T-helper 2 cell treated with Interferon-gamma antibody and Interleukin-4, amounts not matched to agents 100 ng/mL and 5 ng/mL, for 36 hours (primary cell): Measurements from ENCODE around the gene ASRGL1. TPM values are rescaled to one million over a fixed set of nuclear protein-coding genes. Genes with fewer than 3 reads are reported as not detected.
"Not testable (repeated sequence)": the region's sequence is repeated elsewhere in the genome, so short reads cannot be mapped to it uniquely, and the experiment has no call there.

Experiments used
- intact Hi-C: fragments of 100-400 bp; cut with micrococcal nuclease; formaldehyde crosslinking; loops from one replicate; pipeline ENCODE4 v1.15.1; 2023
- total RNA-seq: library from RNA; stranded (reverse); gene quantifications from 2 replicates; pipeline ENCODE4 v1.2.3, GENCODE V29; 2022

ASRGL1 gene
- 10.8 and 11.3 TPM in 2 replicates for total RNA-seq

DNA sequence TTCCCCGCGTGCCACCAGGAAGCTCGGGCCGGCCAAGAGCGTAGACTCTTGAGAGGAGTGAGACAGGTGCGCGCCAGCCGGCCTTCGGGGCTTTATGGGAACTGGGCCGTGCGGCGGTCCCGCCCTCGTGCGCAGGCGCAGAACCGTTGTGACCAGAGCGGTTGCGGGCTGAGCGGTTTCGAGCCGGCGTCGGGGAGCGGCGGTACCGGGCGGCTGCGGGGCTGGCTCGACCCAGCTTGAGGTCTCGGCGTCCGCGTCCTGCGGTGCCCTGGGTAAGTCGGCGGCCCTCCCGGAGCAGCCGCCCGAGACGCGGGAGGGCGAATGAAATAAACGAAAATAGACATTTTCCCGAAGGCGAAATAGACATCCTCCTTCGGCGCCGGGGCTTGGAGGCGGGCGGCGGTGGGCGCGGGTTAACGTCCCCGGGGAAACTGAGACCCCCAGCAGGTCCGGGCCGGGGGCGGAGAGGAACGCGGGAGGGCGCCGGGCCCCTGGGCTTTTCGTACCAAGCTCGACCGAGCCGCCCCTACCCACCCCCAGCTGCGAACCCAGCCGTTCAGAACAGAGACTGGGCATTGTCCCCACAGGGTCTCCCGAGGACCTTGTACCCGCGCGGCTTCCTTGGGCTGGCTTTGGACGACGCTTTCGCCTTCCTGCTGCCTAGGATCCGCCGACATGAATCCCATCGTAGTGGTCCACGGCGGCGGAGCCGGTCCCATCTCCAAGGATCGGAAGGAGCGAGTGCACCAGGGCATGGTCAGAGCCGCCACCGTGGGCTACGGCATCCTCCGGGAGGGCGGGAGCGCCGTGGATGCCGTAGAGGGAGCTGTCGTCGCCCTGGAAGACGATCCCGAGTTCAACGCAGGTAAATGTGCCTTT is at the start of gene ASRGL1:
Gene ASRGL1 (plus strand): TSS at position 146 of the 879 bp plus-strand sequence. CDS start 530 bp downstream, at position 676.
- intact Hi-C loops: no loop called here

DNA sequence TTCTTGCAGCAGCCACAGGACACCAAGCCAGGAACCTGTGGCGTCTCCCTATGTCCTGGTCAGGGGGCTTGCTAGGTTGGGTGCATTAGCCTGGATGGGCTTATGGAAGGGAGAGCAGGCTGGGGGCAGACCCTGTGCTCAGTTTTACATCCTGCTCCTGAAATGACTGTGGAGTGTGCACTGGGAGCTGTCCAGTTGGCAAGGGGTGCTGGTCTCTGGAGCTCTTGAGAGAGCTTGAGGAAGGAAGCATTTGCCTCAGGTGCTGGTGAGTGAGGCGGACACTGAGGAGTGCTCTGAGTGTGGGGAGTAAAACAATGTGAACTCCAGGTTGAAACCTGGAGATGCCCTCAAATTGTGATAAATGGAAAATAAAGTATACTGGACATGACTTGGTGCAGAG is 41.7 kb upstream of the ASRGL1 start:
- intact Hi-C loops: no loop called here

DNA sequence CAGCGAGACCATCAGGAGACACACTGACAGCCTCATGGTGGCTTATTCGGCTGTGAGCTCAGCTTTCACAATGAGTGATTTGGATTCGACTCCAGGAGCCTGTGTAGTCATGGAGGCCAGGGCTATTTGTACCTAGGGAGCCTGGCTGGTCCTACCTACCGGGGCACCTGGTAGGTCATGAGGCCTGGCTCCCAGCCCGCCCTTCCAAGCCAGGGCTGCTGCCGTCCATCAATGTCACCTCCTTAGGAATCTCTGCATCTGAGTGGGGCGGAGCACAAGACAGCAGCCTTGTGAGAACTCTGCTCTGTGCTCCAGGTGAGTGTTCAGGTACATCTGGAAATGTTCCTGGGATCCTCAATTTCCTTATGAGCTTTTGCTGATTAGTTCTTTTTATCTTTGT is 38.3 kb upstream of the ASRGL1 start, which contains the start of gene SCGB1D4:
Gene SCGB1D4 (minus strand): TSS at position 101 of the 400 bp plus-strand sequence. CDS start 65 bp downstream, at position 36.
- intact Hi-C loops: no loop called here

DNA sequence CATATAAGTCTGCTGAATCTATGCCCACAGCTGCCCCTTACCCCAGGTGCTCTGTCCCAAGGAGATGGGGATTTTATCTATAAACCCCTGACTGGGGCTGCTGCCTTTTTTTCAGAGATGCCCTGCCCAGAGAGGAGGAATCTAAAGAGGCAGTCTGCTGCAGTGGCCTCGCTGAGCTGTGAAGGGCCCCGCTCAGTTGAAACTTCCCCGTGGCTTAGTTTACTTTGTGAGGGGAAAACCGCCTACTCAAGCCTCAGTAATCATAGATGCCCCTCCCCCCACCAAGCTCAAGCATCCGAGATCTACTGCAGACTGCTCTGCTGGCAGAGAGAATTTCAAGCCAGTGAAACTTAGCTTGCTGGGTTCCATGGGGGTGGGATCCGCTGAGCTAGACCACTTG is 31.0 kb upstream of the ASRGL1 start:
- intact Hi-C loops: no loop called here

DNA sequence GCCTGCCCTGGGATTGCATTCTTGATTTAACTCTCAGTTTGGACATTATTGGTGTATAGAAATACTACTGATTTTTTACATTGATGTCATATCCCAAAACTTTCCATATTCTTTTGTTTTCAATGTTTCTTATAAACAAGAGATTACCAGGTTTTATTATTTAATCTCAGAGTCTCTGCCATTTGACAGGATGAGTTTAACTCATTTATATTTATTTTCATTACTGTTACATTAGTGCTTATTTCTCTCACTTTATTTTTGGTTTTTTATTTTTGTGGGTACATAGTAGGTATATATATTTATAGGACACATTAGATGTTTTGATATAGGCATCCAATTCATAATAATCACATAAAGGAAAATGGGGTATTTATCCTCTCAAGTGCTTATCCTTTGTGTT is 29.3 kb upstream of the ASRGL1 start:
- intact Hi-C loops: no loop called here

DNA sequence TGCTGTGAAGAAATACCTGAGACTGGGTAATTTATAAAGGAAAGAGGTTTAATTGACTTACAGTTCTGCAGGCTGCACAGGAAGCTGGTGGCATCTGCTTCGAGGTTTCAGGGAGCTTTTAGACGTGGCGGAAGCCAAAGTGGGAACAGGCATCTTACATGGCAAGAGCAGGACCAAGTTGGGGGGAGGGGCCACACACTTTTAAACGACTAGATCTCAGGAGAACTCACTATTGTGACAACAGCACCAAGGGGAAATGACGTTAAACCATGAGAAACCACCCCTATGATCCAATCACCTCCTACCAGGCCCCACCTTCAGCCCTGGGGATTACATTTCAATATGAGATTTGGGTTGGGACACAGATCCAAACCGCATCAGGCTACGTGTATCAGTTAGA is 27.3 kb upstream of the ASRGL1 start:
- intact Hi-C loops: no loop called here

DNA sequence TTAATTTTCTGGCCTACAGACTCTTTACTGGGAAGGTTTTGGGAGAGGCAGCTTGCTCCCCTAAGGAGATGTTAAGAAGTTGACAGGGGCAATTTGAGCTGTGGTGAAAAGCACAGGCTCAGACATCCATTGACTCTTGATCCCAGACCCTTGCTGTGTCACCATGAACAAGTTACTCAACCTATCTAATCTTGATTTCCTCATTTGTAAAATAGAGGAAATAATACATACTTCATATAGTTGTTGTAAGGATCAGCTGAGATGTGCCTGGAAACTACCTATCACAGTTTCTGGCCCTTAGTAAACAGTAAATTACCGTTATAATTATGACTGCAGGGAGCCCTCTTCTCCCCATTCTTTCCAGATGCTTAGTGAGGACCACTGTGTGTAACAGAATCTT is 21.8 kb upstream of the ASRGL1 start:
- intact Hi-C loops: no loop called here

DNA sequence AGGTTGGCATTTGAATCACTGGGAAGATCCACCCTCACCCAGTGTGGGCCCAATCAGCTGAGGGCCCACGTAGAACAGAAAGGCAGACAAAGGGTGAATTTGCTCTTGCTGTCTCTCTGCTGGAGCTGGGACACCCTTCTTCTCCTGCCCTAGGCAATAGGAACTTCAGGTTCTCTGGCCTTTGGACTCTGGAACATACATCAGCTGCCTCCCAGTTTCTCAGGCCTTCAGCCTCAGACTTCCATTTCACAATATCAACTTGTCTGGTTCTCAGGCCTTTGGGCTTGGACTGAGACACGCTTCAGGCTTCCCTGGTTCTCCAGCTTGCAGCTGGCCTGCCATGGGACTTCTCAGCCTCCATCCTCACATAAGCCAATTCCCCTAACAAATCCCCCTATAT is 14.7 kb upstream of the ASRGL1 start:
- intact Hi-C loops: no loop called here

DNA sequence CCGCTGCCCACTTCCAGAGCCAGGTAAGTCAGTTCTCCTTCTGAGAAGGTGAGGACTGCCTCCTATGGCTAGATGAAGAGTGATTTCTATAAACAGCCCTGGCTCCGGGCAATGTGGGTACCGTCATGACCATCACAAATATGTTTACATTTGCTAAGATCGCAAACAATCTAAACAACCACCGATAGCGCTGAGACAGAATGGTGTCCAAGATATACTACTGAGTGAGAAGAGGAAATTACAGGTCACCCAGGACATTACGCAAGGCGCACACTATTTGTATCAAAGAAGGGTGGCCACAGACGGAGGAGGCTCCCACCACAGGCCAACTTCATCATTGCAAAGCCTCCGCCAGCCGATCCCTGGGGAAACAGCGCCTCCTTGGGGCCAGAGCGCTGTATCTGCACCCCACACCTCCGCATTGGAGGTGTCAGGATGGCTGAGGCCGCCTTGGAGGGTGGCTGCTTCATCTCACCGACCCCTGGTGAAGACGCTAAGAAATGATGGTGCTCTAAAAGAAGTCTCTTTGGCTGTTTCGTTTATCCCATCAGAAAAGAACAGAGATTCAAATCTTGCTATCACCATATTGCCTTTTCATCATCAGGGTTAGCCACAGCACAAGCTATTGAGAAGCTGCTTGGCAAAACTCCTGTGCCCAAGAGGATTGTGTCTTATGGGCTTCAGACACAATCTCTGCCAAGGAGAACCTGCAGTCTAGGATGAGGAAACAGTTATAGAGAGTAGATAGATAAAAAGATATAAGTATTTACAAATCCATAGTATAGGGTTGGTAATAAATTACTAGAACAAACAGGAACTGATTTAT is 12.3 kb upstream of the ASRGL1 start:
- intact Hi-C loops: no loop called here

DNA sequence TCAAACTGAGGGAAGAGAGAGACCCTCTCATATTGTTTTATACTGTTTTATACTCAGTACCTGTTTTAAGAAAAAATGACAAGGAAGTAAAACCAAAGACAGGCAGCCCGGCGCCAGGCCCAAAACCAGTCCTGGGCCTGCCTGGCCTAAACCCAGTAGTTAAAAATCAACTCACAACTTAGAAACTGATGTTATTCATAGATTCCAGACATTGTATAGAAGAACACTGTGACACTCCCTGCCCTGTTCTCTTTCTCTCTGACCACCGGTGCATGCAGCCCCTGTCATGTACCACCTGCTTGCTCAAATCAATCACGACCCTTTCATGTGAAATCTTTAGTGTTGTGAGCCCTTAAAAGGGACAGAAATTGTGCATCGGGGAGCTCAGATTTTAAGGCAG is 11.5 kb upstream of the ASRGL1 start:
- intact Hi-C loops: not testable (repeated sequence)

DNA sequence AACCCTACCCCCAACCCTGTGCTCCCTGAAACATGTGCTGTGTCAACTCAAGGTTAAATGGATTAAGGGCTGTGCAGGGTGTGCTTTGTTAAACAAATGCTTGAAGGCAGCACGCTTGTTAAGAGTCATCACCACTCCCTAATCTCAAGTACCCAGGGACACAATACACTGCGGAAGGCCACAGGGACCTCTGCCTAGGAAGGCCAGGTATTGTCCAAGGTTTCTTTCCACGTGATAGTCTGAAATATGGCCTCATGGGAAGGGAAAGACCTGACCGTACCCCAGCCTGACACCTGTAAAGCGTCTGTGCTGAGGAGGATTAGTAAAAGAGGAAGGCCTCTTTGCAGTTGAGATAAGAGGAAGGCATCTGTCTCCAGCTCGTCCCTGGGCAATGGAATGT is 10.5 kb upstream of the ASRGL1 start:
- intact Hi-C loops: not testable (repeated sequence)

DNA sequence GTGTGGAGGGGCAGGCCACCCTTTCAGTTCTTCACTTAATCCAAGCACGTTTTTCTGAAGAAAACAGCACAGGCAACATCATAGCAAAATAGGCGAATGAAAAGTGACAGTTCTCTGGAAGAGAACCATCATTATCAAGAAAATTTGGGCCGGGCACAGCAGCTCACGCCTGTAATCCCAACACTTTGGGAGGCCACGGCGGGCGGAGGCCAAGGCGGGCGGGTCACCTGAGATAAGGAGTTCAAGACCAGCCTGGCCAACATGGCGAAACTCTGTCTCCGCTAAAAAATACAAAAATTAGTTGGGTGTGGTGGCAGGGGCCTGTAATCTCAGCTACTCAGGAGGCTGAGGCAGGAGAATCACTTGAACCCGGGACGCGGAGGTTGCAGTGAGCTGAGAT is 9.7 kb upstream of the ASRGL1 start:
- intact Hi-C loops: not testable (repeated sequence)

DNA sequence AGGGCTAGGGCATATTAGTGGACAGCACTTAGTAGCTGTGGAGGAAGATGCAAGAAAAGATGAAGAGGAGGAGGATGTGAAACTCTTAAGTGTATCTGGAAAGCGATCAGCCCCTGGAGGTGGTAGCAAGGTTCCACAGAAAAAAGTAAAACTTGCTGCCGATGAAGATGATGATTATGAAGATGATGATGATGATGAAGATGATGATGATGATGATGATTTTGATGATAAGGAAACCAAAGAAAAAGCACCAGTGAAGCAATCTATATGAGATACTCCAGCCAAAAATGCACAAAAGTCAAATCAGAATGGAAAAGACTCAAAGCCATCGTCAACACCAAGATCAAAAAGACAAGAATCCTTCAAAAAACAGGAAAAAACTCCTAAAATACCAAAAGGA is 6.0 kb upstream of the ASRGL1 start:
- intact Hi-C loops: not testable (repeated sequence)

DNA sequence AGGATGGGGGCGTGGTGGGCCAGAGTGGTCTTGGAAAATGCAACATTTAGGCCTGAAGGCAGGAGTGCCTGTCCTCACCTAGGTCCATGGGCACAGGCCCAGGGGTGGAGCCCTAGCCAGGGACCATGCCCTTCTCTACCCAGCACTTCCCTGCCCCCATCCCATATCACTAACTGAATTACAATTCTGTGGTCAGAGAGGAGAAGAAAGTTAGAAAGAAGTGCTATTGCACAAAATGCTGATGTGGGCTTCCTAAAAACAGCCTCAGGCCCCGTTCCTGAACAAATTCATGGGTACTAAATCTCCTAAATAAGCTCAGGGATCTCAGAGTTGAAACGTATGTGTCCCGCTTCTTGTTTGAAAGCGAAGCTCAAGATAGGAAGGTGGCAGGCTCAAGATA is 3.5 kb upstream of the ASRGL1 start:
- intact Hi-C loops: no loop called here

DNA sequence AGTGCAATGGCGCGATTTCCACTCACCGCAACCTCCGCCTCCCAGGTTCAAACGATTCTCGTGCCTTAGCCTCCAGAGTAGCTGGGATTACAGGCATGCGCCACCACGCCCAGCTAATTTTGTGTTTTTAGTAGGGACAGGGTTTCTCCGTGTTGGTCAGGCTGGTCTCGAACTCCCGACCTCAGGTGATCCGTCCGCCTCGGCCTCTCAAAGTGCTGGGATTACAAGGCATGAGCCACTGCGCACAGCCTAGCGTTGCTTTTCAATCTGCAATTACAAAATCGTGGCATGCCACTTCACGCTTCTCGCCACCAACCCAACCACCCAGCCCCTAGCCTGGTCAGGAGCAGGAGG is 322 bp upstream of the ASRGL1 start:
- intact Hi-C loops: not testable (repeated sequence)

DNA sequence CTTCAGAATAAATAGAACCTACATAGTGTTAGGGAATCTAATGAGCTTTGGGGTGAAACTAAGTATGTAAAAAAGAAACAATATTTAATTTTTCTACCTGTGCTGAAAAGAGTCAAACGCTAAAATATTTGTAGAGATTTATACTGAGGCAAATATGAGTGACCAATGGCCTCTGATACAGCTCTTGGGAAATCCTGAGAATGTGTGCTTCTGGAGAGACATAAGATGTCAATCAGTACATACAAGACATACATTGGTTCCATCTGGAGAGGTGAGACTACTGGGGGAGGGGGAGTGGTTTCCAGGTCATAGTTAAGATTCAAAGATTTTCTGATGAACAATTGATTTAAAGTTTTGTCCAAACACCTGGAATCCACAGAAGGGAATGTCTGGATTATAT is 970 bp downstream of the ASRGL1 start:
- intact Hi-C loops: no loop called here

DNA sequence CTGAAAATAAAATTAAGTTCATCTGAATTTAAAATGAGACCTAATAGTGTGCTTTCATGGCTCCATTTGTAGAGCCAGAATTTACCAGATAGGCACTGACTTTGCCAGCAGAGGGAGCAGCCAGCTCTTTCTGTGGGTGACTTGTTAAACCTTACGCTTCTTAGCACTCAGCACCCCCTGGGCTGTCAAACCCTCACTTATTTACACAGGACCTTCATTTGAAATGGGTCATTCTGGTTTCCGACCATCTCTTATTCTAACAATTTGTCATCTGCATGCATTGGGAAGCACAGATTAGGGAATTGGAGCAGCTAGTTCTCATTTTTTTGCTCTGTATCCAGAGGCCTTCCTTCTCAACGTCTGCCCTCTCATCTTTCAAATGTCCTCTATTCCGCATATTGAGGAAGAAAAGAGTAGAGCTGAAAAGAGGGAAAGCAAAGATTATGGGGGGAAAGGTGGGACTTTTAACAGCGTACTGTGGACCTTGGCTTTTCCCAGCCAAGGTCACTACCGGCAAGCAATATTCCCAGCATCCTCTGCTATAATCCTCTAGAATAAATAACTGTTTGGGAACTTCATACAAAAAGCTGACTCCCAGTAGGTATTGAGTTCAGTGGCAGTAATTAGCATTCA is 3.1 kb downstream of the ASRGL1 start:
- intact Hi-C loops: loop anchor here (1.0 kb wide), 1 partner anchor 38 kb away; no protein-coding TSS in a partner anchor

DNA sequence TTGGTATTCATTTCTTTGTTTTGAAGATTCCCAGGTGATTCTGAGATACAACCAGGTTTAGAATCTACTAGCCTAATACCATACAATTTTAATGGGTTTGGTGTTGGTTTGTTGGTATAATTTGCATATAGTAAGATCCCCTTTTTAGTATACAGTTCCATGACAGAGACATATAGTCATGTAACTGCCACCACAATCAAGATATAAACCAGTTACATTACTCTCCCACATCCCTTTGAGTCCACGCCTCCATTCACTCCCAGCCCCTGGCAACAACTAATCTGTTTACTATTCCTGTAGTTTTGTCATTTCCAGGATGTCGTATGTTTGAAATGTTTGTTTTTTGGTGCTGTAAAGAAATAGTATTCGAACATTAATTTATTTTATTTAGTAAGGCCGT is 4.3 kb downstream of the ASRGL1 start:
- intact Hi-C loops: no loop called here

DNA sequence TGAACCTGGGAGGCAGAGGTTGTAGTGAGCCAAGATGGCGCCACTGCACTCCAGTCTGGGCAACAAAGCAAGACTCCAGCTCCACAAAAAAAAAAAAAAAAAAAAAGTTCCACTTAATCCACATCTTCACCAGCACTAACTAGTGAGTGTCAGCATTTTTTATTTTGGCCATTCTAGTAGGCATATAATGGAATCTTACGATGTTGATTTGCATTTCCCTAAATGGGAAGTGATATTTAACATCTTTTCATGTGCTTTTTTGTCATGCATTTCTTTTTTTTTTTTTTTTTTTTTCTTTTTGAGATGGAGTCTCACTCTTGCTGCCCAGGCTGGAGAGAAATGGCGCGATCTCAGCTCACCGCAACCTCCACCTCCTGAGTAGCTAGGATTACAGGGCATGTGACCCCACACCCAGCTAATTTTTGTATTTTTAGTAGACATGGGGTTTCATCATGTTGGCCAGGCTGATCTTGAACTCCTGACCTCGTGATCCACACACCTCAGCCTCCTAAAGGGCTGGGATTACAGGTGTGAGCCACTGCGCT is 6.5 kb downstream of the ASRGL1 start:
- intact Hi-C loops: not testable (repeated sequence)

DNA sequence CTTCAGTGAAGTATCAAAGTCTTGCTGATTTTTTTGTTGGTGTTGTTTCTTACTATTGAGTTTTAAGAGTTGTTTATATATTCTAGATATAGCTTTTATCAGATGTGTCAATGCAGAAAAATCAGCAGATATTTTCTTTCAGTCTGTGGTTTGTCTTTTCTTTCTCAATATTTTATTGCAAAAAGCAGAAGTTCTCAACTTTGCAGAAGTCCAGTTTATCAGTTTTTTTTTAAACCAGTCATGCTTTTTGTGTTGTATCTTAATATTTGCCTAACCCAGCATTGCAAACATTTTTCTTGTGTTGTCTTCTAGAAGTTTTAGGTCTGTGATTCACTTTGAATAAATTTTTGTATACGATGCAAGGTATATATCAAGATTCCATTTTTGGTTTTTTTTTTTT is 7.0 kb downstream of the ASRGL1 start:
- intact Hi-C loops: no loop called here

DNA sequence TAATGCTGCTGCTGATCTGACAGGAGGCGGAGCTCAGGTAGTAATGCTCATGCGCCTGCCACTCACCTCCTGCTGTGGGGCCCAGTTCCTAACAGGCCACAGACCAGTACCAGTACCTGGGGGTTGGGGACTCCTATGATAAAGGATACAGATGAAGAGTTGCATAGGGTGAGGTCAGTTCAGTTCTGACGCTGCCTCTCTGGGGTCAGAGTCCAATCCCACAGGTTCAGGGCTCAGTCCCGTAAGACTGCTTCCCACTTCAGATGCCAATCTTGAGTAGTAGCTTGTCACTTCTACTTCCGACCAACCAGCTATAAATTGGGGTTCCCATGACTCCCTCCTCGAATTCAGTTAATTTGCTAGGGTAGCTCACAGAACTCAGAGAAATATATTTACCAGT is 8.6 kb downstream of the ASRGL1 start:
- intact Hi-C loops: no loop called here
